ENCODE measurements around the gene PPP1R3D. TPM values are rescaled to one million over a fixed set of nuclear protein-coding genes. Genes with fewer than 3 reads are reported as not detected.

PPP1R3D gene
- total and polyA plus RNA-seq, 9 of the 15 experiments (the other 6 are each of a cell fraction or from before 2014, with no cell fraction given) = 0.35 to 3.3 (median 1.8) TPM

GRCh38 chr20:59938221-59938620, 1.9 kb downstream of the PPP1R3D start:
- TF ChIP-seq, protein P1, sequence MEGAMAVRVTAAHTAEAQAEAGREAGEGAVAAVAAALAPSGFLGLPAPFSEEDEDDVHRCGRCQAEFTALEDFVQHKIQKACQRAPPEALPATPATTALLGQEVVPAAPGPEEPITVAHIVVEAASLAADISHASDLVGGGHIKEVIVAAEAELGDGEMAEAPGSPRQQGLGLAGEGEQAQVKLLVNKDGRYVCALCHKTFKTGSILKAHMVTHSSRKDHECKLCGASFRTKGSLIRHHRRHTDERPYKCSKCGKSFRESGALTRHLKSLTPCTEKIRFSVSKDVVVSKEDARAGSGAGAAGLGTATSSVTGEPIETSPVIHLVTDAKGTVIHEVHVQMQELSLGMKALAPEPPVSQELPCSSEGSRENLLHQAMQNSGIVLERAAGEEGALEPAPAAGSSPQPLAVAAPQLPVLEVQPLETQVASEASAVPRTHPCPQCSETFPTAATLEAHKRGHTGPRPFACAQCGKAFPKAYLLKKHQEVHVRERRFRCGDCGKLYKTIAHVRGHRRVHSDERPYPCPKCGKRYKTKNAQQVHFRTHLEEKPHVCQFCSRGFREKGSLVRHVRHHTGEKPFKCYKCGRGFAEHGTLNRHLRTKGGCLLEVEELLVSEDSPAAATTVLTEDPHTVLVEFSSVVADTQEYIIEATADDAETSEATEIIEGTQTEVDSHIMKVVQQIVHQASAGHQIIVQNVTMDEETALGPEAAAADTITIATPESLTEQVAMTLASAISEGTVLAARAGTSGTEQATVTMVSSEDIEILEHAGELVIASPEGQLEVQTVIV (CRISPR knock-in tag; IDR thresholded peaks at IDR 0.05; ENCODE audit: borderline replicate concordance) = no peak
- DNase-seq (ENCODE audit: extremely low read depth in 1 of 4, low spot score in 3 of 4) (no peak), ATAC-seq (no peak), FAIRE-seq (no peak)
- Histone ChIP-seq H2AFZ (ENCODE audit: low read depth, low read length) (no peak overlapping the region), H4K20me1 (replicated peaks; ENCODE audit: control insufficient read depth, insufficient read depth, low read length) (no peaks in the 10 kb centered on the region), H3K27ac (ENCODE audit: extremely low read depth, low read depth, low read length) (no peak overlapping the region), H3K4me2 (ENCODE audit: insufficient read depth, low read length) (no peak overlapping the region), H3K4me1 (replicated peaks in 1 of 2; ENCODE audit: control insufficient read depth in 2 of 2, insufficient read depth in 2 of 2, low read length in 2 of 2) (peaks cover 6 to 24% of the 10 kb centered on the region in 2 experiments; a peak in 4 of 5 replicates), H3K79me2 (ENCODE audit: control insufficient read depth, insufficient read depth, low read length) (peaks cover 17% of the 10 kb centered on the region), H3K4me3 (no peak overlapping the region), H3K36me3 (ENCODE audit: control insufficient read depth, insufficient read depth, low read length) (peaks cover 12% of the 10 kb centered on the region; the same call in 1 of the 3 replicates), H3K9me3 (replicated peaks; ENCODE audit: control insufficient read depth, insufficient read depth, low read depth, low read length) (no peaks in the 10 kb centered on the region), H3K9ac (ENCODE audit: insufficient read depth in 1 of 2, low read depth in 2 of 2, low read length in 2 of 2) (no peak overlapping the region), H3K27me3 (ENCODE audit: control insufficient read depth in 2 of 2, insufficient read depth in 2 of 2, low read length in 2 of 2) (no peaks in the 10 kb centered on the region), H3K9me1 (ENCODE audit: control insufficient read depth, insufficient read depth, low read length) (no peaks in the 10 kb centered on the region)
- in situ Hi-C loops (cut with MboI) = no loop called here
- CTCF ChIA-PET (ENCODE audit: low intra/inter-chr PET ratio) = no interaction called here
- 60% methylated on average over 4 of the region's 4 CpGs for WGBS (ENCODE audit: insufficient coverage, low coverage, missing lambda C conversion rate)
- BruUV-seq (replicated peaks) = TSS peak; percentile 48
- intact Hi-C loops (cut with micrococcal nuclease) = no loop called here
- POLR2A ChIA-PET = no interaction called here

- intact Hi-C loops (cut with micrococcal nuclease) = no loop called here
- Histone ChIP-seq H3K9me3 (replicated peaks; ENCODE audit: control insufficient read depth, insufficient read depth, low read depth, low read length) (no peaks in the 10 kb centered on the region), H3K27ac (ENCODE audit: extremely low read depth, low read depth, low read length) (no peak overlapping the region), H3K4me2 (ENCODE audit: insufficient read depth, low read length) (no peak overlapping the region), H3K36me3 (ENCODE audit: control insufficient read depth, insufficient read depth, low read length) (peaks cover 2% of the 10 kb centered on the region; the same call in 1 of the 3 replicates), H3K79me2 (ENCODE audit: control insufficient read depth, insufficient read depth, low read length) (peaks cover 17% of the 10 kb centered on the region), H3K4me1 (replicated peaks in 1 of 2; ENCODE audit: control insufficient read depth in 2 of 2, insufficient read depth in 2 of 2, low read length in 2 of 2) (peaks cover 6 to 33% of the 10 kb centered on the region in 2 experiments; a peak in 4 of 5 replicates), H3K4me3 (no peak overlapping the region), H3K9me1 (ENCODE audit: control insufficient read depth, insufficient read depth, low read length) (no peaks in the 10 kb centered on the region), H4K20me1 (replicated peaks; ENCODE audit: control insufficient read depth, insufficient read depth, low read length) (no peaks in the 10 kb centered on the region), H3K9ac (ENCODE audit: insufficient read depth in 1 of 2, low read depth in 2 of 2, low read length in 2 of 2) (no peak overlapping the region), H2AFZ (ENCODE audit: low read depth, low read length) (no peak overlapping the region), H3K27me3 (ENCODE audit: control insufficient read depth in 2 of 2, insufficient read depth in 2 of 2, low read length in 2 of 2) (no peaks in the 10 kb centered on the region)
- POLR2A ChIA-PET = interaction anchor here (0.7 kb wide), 1 partner anchor 427 kb away, joined by 3 read pairs; no protein-coding TSS in a partner anchor
- 89% methylated on average over 3 of the region's 3 CpGs for WGBS (ENCODE audit: insufficient coverage, low coverage, missing lambda C conversion rate)
- FAIRE-seq (no peak), DNase-seq (ENCODE audit: extremely low read depth in 1 of 4, low spot score in 3 of 4) (no peak), ATAC-seq (no peak)
- in situ Hi-C loops (cut with MboI) = no loop called here
- TF ChIP-seq ZNF217 (CRISPR knock-in tag; IDR thresholded peaks at IDR 0.05) (no peak), PTBP1 (IDR thresholded peaks at IDR 0.05; ENCODE audit: low read depth, low read length) (no peak), ELK3 (CRISPR knock-in tag; IDR thresholded peaks at IDR 0.05) (no peak), SETDB1 (IDR thresholded peaks at IDR 0.05; ENCODE audit: low read length) (no peak), PCBP1 (IDR thresholded peaks at IDR 0.05; ENCODE audit: low read depth, low read length, poor library complexity, severe bottlenecking) (no peak)
- BruUV-seq (replicated peaks) = no TSS peak
- CTCF ChIA-PET (ENCODE audit: low intra/inter-chr PET ratio) = no interaction called here
Measured at GRCh38 chr20:59937150-59937549, 3.0 kb downstream of the PPP1R3D start.
